Body of pancreas (tissue), 4 donors: ENCODE measurements around the gene SMC3.

Source experiments
- CTCF ChIP-seq, 7 experiments: fragments of 450-650 bp in 4 of 7; fragments of 200-600 bp in 3 of 7; sonication (generic) in 3 of 7; IDR thresholded peaks; one replicate each; pipeline ENCODE4 v1.5.1; 2016 to 2019; ENCODE audit warnings: antibody characterized with exemption in 7 of 7
- POLR2A ChIP-seq, 3 donors: fragments of 450-650 bp; IDR thresholded peaks; one replicate each; pipeline ENCODE4 v1.6.1; 2016; ENCODE audit warnings: antibody characterized with exemption in 3 of 3, mild to moderate bottlenecking in 2 of 3

- TF ChIP-seq CTCF (IDR thresholded peaks at IDR 0.05) = no peak
- TF ChIP-seq POLR2A (IDR thresholded peaks at IDR 0.05) = no peak
These were observed 700 bp downstream of the SMC3 start for GRCh38 chr10:110568055-110568735.
